Measurements from ENCODE around the gene KDM2B. TPM values are rescaled to one million over a fixed set of nuclear protein-coding genes. Genes with fewer than 3 reads are reported as not detected.
"Not testable (repeated sequence)": the region's sequence is repeated elsewhere in the genome, so short reads cannot be mapped to it uniquely, and the experiment has no call there.

KDM2B gene
- total RNA-seq, 1 experiment from 2014 or later: 39.1 TPM

DNA sequence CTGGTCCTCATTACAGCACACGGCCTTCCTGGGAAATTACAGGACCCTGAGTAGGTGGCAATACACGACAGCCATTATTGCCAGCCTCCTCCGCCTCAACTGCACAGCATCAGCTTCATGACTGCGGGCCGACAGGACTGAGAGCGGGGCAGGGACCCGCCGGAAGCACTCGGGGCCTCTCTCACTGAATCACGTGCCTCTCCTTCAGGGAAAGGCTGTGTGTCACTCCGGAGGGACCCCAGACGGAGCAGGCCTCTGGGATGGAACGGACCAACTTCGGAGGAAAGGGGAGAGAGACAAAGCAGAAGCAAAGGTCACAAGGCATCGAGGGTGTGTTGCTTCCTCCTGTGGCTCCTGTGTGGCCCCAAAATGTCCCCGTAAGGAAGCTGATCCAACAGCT lies 90.9 kb downstream of the KDM2B start:
- Histone ChIP-seq H3K27ac (ENCODE audit: low read length) (no peak overlapping the region), H3K79me2 (ENCODE audit: low read length) (peaks cover 16% of the 10 kb centered on the region), H3K9me2 (replicated peaks; ENCODE audit: insufficient read depth, low read length) (no peaks in the 10 kb centered on the region), H3K9ac (ENCODE audit: low read length) (no peak overlapping the region), H3K9me3 (ENCODE audit: low read length) (no peaks in the 10 kb centered on the region), H3K4me1 (ENCODE audit: low read length) (no peaks in the 10 kb centered on the region), H2AFZ (ENCODE audit: low read length) (no peak overlapping the region), H3K27me3 (ENCODE audit: low read length) (no peaks in the 10 kb centered on the region), H3K36me3 (ENCODE audit: insufficient read depth, low read length) (no peaks in the 10 kb centered on the region), H3K4me2 (ENCODE audit: low read depth, low read length, poor library complexity, severe bottlenecking) (no peak overlapping the region), H3K4me3 (ENCODE audit: low read length) (no peak overlapping the region), H4K20me1 (ENCODE audit: insufficient read depth, low read depth, low read length) (no peaks in the 10 kb centered on the region)
- no peak for DNase-seq

- no peak overlapping the region for H3K27ac ChIP-seq (ENCODE audit: low read length)
- H3K4me2 ChIP-seq (ENCODE audit: low read depth, low read length, poor library complexity, severe bottlenecking): no peak overlapping the region
- H3K79me2 ChIP-seq (ENCODE audit: low read length): peaks cover 9% of the 10 kb centered on the region; the same call in 1 of the 2 replicates
- H4K20me1 ChIP-seq (ENCODE audit: insufficient read depth, low read depth, low read length): no peaks in the 10 kb centered on the region
- no peaks in the 10 kb centered on the region for H3K9me3 ChIP-seq (ENCODE audit: low read length)
- H3K36me3 ChIP-seq (ENCODE audit: insufficient read depth, low read length): no peaks in the 10 kb centered on the region
- no peak overlapping the region for H3K9ac ChIP-seq (ENCODE audit: low read length)
- no peak for DNase-seq
- no peaks in the 10 kb centered on the region for H3K4me1 ChIP-seq (ENCODE audit: low read length)
- no peaks in the 10 kb centered on the region for H3K27me3 ChIP-seq (ENCODE audit: low read length)
- no peaks in the 10 kb centered on the region for H3K9me2 ChIP-seq (replicated peaks; ENCODE audit: insufficient read depth, low read length)
- no peak overlapping the region for H2AFZ ChIP-seq (ENCODE audit: low read length)
- H3K4me3 ChIP-seq (ENCODE audit: low read length): no peak overlapping the region
These were observed 95.9 kb downstream of the KDM2B start for GRCh38 chr12:121484967-121485366.

- not testable (repeated sequence) for H3K79me2 ChIP-seq (ENCODE audit: low read length); H3K36me3 ChIP-seq (ENCODE audit: insufficient read depth, low read length); H3K27me3 ChIP-seq (ENCODE audit: low read length); H2AFZ ChIP-seq (ENCODE audit: low read length); H3K27ac ChIP-seq (ENCODE audit: low read length); H3K4me1 ChIP-seq (ENCODE audit: low read length); H3K9me2 ChIP-seq (replicated peaks; ENCODE audit: insufficient read depth, low read length); H3K9ac ChIP-seq (ENCODE audit: low read length); H3K4me3 ChIP-seq (ENCODE audit: low read length); DNase-seq; H3K4me2 ChIP-seq (ENCODE audit: low read depth, low read length, poor library complexity, severe bottlenecking); H4K20me1 ChIP-seq (ENCODE audit: insufficient read depth, low read depth, low read length); H3K9me3 ChIP-seq (ENCODE audit: low read length)
These were observed 96.3 kb downstream of the KDM2B start for GRCh38 chr12:121484564-121484963.

- no peak for DNase-seq
- Histone ChIP-seq H3K4me1 (ENCODE audit: low read length) (no peaks in the 10 kb centered on the region), H3K36me3 (ENCODE audit: insufficient read depth, low read length) (no peaks in the 10 kb centered on the region), H2AFZ (ENCODE audit: low read length) (no peak overlapping the region), H4K20me1 (ENCODE audit: insufficient read depth, low read depth, low read length) (no peaks in the 10 kb centered on the region), H3K27ac (ENCODE audit: low read length) (no peak overlapping the region), H3K79me2 (ENCODE audit: low read length) (peaks cover 9% of the 10 kb centered on the region; the same call in 1 of the 2 replicates), H3K27me3 (ENCODE audit: low read length) (no peaks in the 10 kb centered on the region), H3K9ac (ENCODE audit: low read length) (no peak overlapping the region), H3K9me3 (ENCODE audit: low read length) (no peaks in the 10 kb centered on the region), H3K4me2 (ENCODE audit: low read depth, low read length, poor library complexity, severe bottlenecking) (no peak overlapping the region), H3K4me3 (ENCODE audit: low read length) (no peak overlapping the region), H3K9me2 (replicated peaks; ENCODE audit: insufficient read depth, low read length) (no peaks in the 10 kb centered on the region)
These were observed 96.9 kb downstream of the KDM2B start for GRCh38 chr12:121483949-121484348.

DNA sequence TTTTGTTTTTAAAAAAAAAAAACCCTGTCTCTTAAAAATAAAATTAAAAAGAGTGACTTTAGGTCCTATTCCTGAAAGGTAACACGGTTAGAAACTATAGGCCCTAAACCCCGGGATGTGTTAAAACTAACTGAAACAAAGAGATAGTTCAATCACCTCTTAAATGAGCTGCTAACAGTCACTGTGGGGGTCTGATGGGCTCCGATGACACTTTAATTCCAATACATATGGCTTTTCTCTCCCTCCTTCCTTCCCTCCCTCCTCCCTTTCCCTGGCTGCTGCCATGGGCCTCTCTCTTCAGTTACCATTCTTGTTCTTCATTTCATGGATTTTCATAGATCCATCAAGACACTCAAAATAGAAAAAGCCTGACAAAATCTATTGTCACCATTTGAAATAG lies 104.3 kb downstream of the KDM2B start:
- Histone ChIP-seq H4K20me1 (ENCODE audit: insufficient read depth, low read depth, low read length) (peaks cover 16% of the 10 kb centered on the region; the same call in 1 of the 2 replicates), H3K27ac (ENCODE audit: low read length) (no peak overlapping the region), H3K4me3 (ENCODE audit: low read length) (no peak overlapping the region), H3K36me3 (ENCODE audit: insufficient read depth, low read length) (no peaks in the 10 kb centered on the region), H3K9me3 (ENCODE audit: low read length) (no peaks in the 10 kb centered on the region), H3K79me2 (ENCODE audit: low read length) (no peaks in the 10 kb centered on the region), H2AFZ (ENCODE audit: low read length) (no peak overlapping the region), H3K27me3 (ENCODE audit: low read length) (no peaks in the 10 kb centered on the region), H3K9me2 (replicated peaks; ENCODE audit: insufficient read depth, low read length) (no peaks in the 10 kb centered on the region), H3K4me1 (ENCODE audit: low read length) (peaks cover 8% of the 10 kb centered on the region), H3K9ac (ENCODE audit: low read length) (no peak overlapping the region), H3K4me2 (ENCODE audit: low read depth, low read length, poor library complexity, severe bottlenecking) (no peak overlapping the region)
- DNase-seq: no peak

- Histone ChIP-seq H3K27me3 (ENCODE audit: low read length) (no peaks in the 10 kb centered on the region), H3K36me3 (ENCODE audit: insufficient read depth, low read length) (no peaks in the 10 kb centered on the region), H3K4me3 (ENCODE audit: low read length) (no peak overlapping the region), H3K9me2 (replicated peaks; ENCODE audit: insufficient read depth, low read length) (no peaks in the 10 kb centered on the region), H3K4me2 (ENCODE audit: low read depth, low read length, poor library complexity, severe bottlenecking) (no peak overlapping the region), H2AFZ (ENCODE audit: low read length) (no peak overlapping the region), H4K20me1 (ENCODE audit: insufficient read depth, low read depth, low read length) (peaks cover 17% of the 10 kb centered on the region; the same call in 1 of the 2 replicates), H3K27ac (ENCODE audit: low read length) (no peak overlapping the region), H3K9ac (ENCODE audit: low read length) (no peak overlapping the region), H3K79me2 (ENCODE audit: low read length) (no peaks in the 10 kb centered on the region), H3K9me3 (ENCODE audit: low read length) (no peaks in the 10 kb centered on the region), H3K4me1 (ENCODE audit: low read length) (peaks cover 8% of the 10 kb centered on the region)
- no peak for DNase-seq
These were observed 105.5 kb downstream of the KDM2B start for GRCh38 chr12:121475279-121475678.

- Histone ChIP-seq H3K4me1 (ENCODE audit: low read length) (peaks cover 18% of the 10 kb centered on the region), H3K36me3 (ENCODE audit: insufficient read depth, low read length) (no peaks in the 10 kb centered on the region), H2AFZ (ENCODE audit: low read length) (no peak overlapping the region), H3K27me3 (ENCODE audit: low read length) (no peaks in the 10 kb centered on the region), H3K27ac (ENCODE audit: low read length) (no peak overlapping the region), H3K9ac (ENCODE audit: low read length) (no peak overlapping the region), H3K9me3 (ENCODE audit: low read length) (no peaks in the 10 kb centered on the region), H3K4me2 (ENCODE audit: low read depth, low read length, poor library complexity, severe bottlenecking) (no peak overlapping the region), H3K79me2 (ENCODE audit: low read length) (no peaks in the 10 kb centered on the region), H4K20me1 (ENCODE audit: insufficient read depth, low read depth, low read length) (peaks cover 21% of the 10 kb centered on the region; the same call in 1 of the 2 replicates), H3K9me2 (replicated peaks; ENCODE audit: insufficient read depth, low read length) (no peaks in the 10 kb centered on the region), H3K4me3 (ENCODE audit: low read length) (no peak overlapping the region)
- no peak for DNase-seq
These were observed 108.5 kb downstream of the KDM2B start for GRCh38 chr12:121472150-121472905.

- H3K4me2 ChIP-seq (ENCODE audit: low read depth, low read length, poor library complexity, severe bottlenecking): no peak overlapping the region
- H3K27ac ChIP-seq (ENCODE audit: low read length): no peak overlapping the region
These were observed 110.1 kb downstream of the KDM2B start for GRCh38 chr12:121470751-121471150.

More at GRCh38 chr12:121470751-121471150, 110.1 kb downstream of the KDM2B start:
- no peak for DNase-seq
- H3K9me3 ChIP-seq (ENCODE audit: low read length): no peaks in the 10 kb centered on the region
- H4K20me1 ChIP-seq (ENCODE audit: insufficient read depth, low read depth, low read length): peaks cover 21% of the 10 kb centered on the region; the same call in 1 of the 2 replicates
- no peak overlapping the region for H3K9ac ChIP-seq (ENCODE audit: low read length)
- no peaks in the 10 kb centered on the region for H3K36me3 ChIP-seq (ENCODE audit: insufficient read depth, low read length)
- H3K4me1 ChIP-seq (ENCODE audit: low read length): peaks cover 20% of the 10 kb centered on the region
- H3K79me2 ChIP-seq (ENCODE audit: low read length): peaks cover 7% of the 10 kb centered on the region
- no peak overlapping the region for H3K4me3 ChIP-seq (ENCODE audit: low read length)
- H2AFZ ChIP-seq (ENCODE audit: low read length): no peak overlapping the region
- H3K9me2 ChIP-seq (replicated peaks; ENCODE audit: insufficient read depth, low read length): no peaks in the 10 kb centered on the region
- no peaks in the 10 kb centered on the region for H3K27me3 ChIP-seq (ENCODE audit: low read length)

Data from Karpas-422 (cell line).